ENCODE data around the gene POLR2M. TPM values are rescaled to one million over a fixed set of nuclear protein-coding genes. Genes with fewer than 3 reads are reported as not detected.
A peak's percentile ranks its signal among the peaks of the same experiment; 100 is the strongest.

The POLR2M gene
- total and polyA plus RNA-seq, 5 donors from 2014 or later = 53.6 to 85.5 (median 65.4) TPM

GRCh38 chr15:57758560-57758959, 52.0 kb downstream of the POLR2M start:
- H3K27ac Mint-ChIP-seq = no peak overlapping the region
- H3K27me3 Mint-ChIP-seq = peaks cover 11% of the 10 kb centered on the region
- no peaks in the 10 kb centered on the region for H3K27me3 ChIP-seq (ENCODE audit: control insufficient read depth, insufficient read depth, low read length)
- no peak overlapping the region for H3K4me3 Mint-ChIP-seq
- H3K4me1 Mint-ChIP-seq = no peaks in the 10 kb centered on the region
- DNase-seq (no peak), ATAC-seq (ENCODE audit: low read depth in 2 of 2) (no peak)
- no peaks in the 10 kb centered on the region for H3K36me3 ChIP-seq (ENCODE audit: control insufficient read depth, insufficient read depth, low read length)
- H3K9me3 ChIP-seq (ENCODE audit: control insufficient read depth in 2 of 2, low read length in 2 of 2) = no peaks in the 10 kb centered on the region
- H3K9me3 Mint-ChIP-seq = peaks cover 0 to 4% (median 0%) of the 10 kb centered on the region in 7 donors
- H3K4me3 ChIP-seq (ENCODE audit: low read depth, low read length) = no peak overlapping the region
- H3K4me1 ChIP-seq (ENCODE audit: control insufficient read depth, insufficient read depth, low read length, poor library complexity, severe bottlenecking) = no peaks in the 10 kb centered on the region
- H3K36me3 Mint-ChIP-seq = peaks cover 4% of the 10 kb centered on the region
- H3K27ac ChIP-seq (ENCODE audit: insufficient read depth, low read length, poor library complexity, severe bottlenecking) = no peak overlapping the region

GRCh38 chr15:57761562-57761961, 55.0 kb downstream of the POLR2M start:
- Histone ChIP-seq H3K9me3 (ENCODE audit: control insufficient read depth in 2 of 2, low read length in 2 of 2) (no peaks in the 10 kb centered on the region), H3K4me3 (ENCODE audit: low read depth, low read length) (no peak overlapping the region), H3K27ac (ENCODE audit: insufficient read depth, low read length, poor library complexity, severe bottlenecking) (no peak overlapping the region), H3K4me1 (ENCODE audit: control insufficient read depth, insufficient read depth, low read length, poor library complexity, severe bottlenecking) (no peaks in the 10 kb centered on the region), H3K36me3 (ENCODE audit: control insufficient read depth, insufficient read depth, low read length) (no peaks in the 10 kb centered on the region), H3K27me3 (ENCODE audit: control insufficient read depth, insufficient read depth, low read length) (no peaks in the 10 kb centered on the region)
- H3K36me3 Mint-ChIP-seq = no peaks in the 10 kb centered on the region
- peaks cover 0 to 4% (median 0%) of the 10 kb centered on the region in 7 donors for H3K9me3 Mint-ChIP-seq
- peak overlapping the region in 1 of 3 donors; percentile 28 for H3K27ac Mint-ChIP-seq
- H3K4me1 Mint-ChIP-seq = no peaks in the 10 kb centered on the region
- DNase-seq (no peak), ATAC-seq (ENCODE audit: low read depth in 2 of 2) (no peak)
- H3K27me3 Mint-ChIP-seq = peaks cover 11% of the 10 kb centered on the region
- H3K4me3 Mint-ChIP-seq = no peak overlapping the region

GRCh38 chr15:57762302-57762701, 55.8 kb downstream of the POLR2M start:
- Histone ChIP-seq H3K36me3 (ENCODE audit: control insufficient read depth, insufficient read depth, low read length) (no peaks in the 10 kb centered on the region), H3K4me1 (ENCODE audit: control insufficient read depth, insufficient read depth, low read length, poor library complexity, severe bottlenecking) (peaks cover under 1% of the 10 kb centered on the region), H3K27ac (ENCODE audit: insufficient read depth, low read length, poor library complexity, severe bottlenecking) (no peak overlapping the region), H3K27me3 (ENCODE audit: control insufficient read depth, insufficient read depth, low read length) (no peaks in the 10 kb centered on the region), H3K4me3 (ENCODE audit: low read depth, low read length) (no peak overlapping the region), H3K9me3 (ENCODE audit: control insufficient read depth in 2 of 2, low read length in 2 of 2) (no peaks in the 10 kb centered on the region)
- H3K4me3 Mint-ChIP-seq = no peak overlapping the region
- H3K9me3 Mint-ChIP-seq = peaks cover 0 to 4% (median 0%) of the 10 kb centered on the region in 7 donors
- ATAC-seq (ENCODE audit: low read depth in 2 of 2) = no peak
- no peaks in the 10 kb centered on the region for H3K36me3 Mint-ChIP-seq
- no peak overlapping the region for H3K27ac Mint-ChIP-seq
- DNase-seq = no peak
- peaks cover 0 to 4% (median 1%) of the 10 kb centered on the region in 4 donors for H3K4me1 Mint-ChIP-seq
- H3K27me3 Mint-ChIP-seq = peaks cover 11% of the 10 kb centered on the region

- H3K27me3 Mint-ChIP-seq = peaks cover 6% of the 10 kb centered on the region
- Histone ChIP-seq H3K36me3 (ENCODE audit: control insufficient read depth, insufficient read depth, low read length) (no peaks in the 10 kb centered on the region), H3K27ac (ENCODE audit: insufficient read depth, low read length, poor library complexity, severe bottlenecking) (no peak overlapping the region), H3K4me1 (ENCODE audit: control insufficient read depth, insufficient read depth, low read length, poor library complexity, severe bottlenecking) (peaks cover 5% of the 10 kb centered on the region), H3K9me3 (ENCODE audit: control insufficient read depth in 2 of 2, low read length in 2 of 2) (no peaks in the 10 kb centered on the region), H3K4me3 (ENCODE audit: low read depth, low read length) (no peak overlapping the region), H3K27me3 (ENCODE audit: control insufficient read depth, insufficient read depth, low read length) (no peaks in the 10 kb centered on the region)
- no peak overlapping the region for H3K4me3 Mint-ChIP-seq
- H3K27ac Mint-ChIP-seq = peak overlapping the region in 2 of 3 donors; percentile 39 to 41
- no peak for DNase-seq
- no peaks in the 10 kb centered on the region for H3K36me3 Mint-ChIP-seq
- H3K4me1 Mint-ChIP-seq = peaks cover 0 to 11% (median 4%) of the 10 kb centered on the region in 4 donors
- ATAC-seq (ENCODE audit: low read depth in 2 of 2) = no peak
- peaks cover 0 to 2% (median 0%) of the 10 kb centered on the region in 7 donors for H3K9me3 Mint-ChIP-seq
Measured at GRCh38 chr15:57763176-57763964, 56.9 kb downstream of the POLR2M start.

Other genes with a start within 250 kb of the POLR2M start
- 0.84 TPM for gene MYZAP, start 114.8 kb upstream of the POLR2M start, total RNA-seq
- 1 to 10 TPM in 3 of 4 donors, under 1 TPM in 1; 0.49 to 3.9 (median 1.8) TPM for gene MYZAP, start 114.8 kb upstream of the POLR2M start, polyA plus RNA-seq